GM19438 (cell line): ENCODE data around the gene CCDC159.
"Not testable (repeated sequence)": the region's sequence is repeated elsewhere in the genome, so short reads cannot be mapped to it uniquely, and the experiment has no call there.

Source experiments
- ATAC-seq: cut with Tn5 transposase; IDR thresholded peaks from one replicate; pipeline ENCODE4 v1.9.1; 2021; ENCODE audit warnings: low read depth; ENCODE audit not compliant: unreplicated experiment

The CCDC159 gene

GRCh38 chr19:11337080-11337479 lies 9.2 kb upstream of the CCDC159 start:
- ATAC-seq: no peak

GRCh38 chr19:11338121-11338520 lies 8.2 kb upstream of the CCDC159 start:
- ATAC-seq: no peak

GRCh38 chr19:11338569-11339253 lies 7.6 kb upstream of the CCDC159 start:
- no peak for ATAC-seq

GRCh38 chr19:11339254-11340098 lies 6.8 kb upstream of the CCDC159 start, which contains the start of gene RAB3D:
Gene RAB3D (minus strand): TSS chr19:11339657. CDS start chr19:11337399, 2,258 bp downstream.
- ATAC-seq: peak; percentile 72

GRCh38 chr19:11340099-11340467 lies 6.2 kb upstream of the CCDC159 start:
- ATAC-seq: not testable (repeated sequence)

- ATAC-seq: no peak
Measured at GRCh38 chr19:11342429-11342828, 3.9 kb upstream of the CCDC159 start.

GRCh38 chr19:11345122-11345803 lies 1.1 kb upstream of the CCDC159 start:
- no peak for ATAC-seq

GRCh38 chr19:11347546-11348039 lies 1.3 kb downstream of the CCDC159 start:
- no peak for ATAC-seq

GRCh38 chr19:11349171-11349570 lies 2.9 kb downstream of the CCDC159 start:
- no peak for ATAC-seq

GRCh38 chr19:11354102-11354501 lies 7.8 kb downstream of the CCDC159 start:
- ATAC-seq: not testable (repeated sequence)

- ATAC-seq: peak; percentile 83
Measured at GRCh38 chr19:11355160-11356073, 9.1 kb downstream of the CCDC159 start, which contains the start of gene PLPPR2. Gene PLPPR2 (plus strand): TSS chr19:11355432. CDS start chr19:11357674, 2,242 bp downstream.

- ATAC-seq: no peak
Measured at GRCh38 chr19:11356074-11356397, 9.7 kb downstream of the CCDC159 start.

GRCh38 chr19:11356676-11357550 lies 10.6 kb downstream of the CCDC159 start:
- ATAC-seq: no peak

GRCh38 chr19:11359421-11359820 lies 13.1 kb downstream of the CCDC159 start:
- ATAC-seq: no peak

GRCh38 chr19:11361037-11361770 lies 14.9 kb downstream of the CCDC159 start:
- ATAC-seq: no peak

- no peak for ATAC-seq
Measured at GRCh38 chr19:11361771-11362731, 15.7 kb downstream of the CCDC159 start.

GRCh38 chr19:11363881-11364280 lies 17.6 kb downstream of the CCDC159 start:
- ATAC-seq: no peak
